Memory B cell (primary cell): ENCODE measurements around the gene NHERF2.

Source experiments
- ATAC-seq: fragments of 150-1000 bp; cut with Tn5 transposase; 2 replicates; pipeline ENCODE4 v1.10.0; 2021; ENCODE audit warnings: low read depth, mild to moderate bottlenecking, moderate library complexity
- DNase-seq, 2 donors: peaks; one replicate each; pipeline ENCODE4 v3.0.0; 2022; ENCODE audit warnings: low spot score in 2 of 2
- H3K27ac Mint-ChIP-seq: one replicate; pipeline ENCODE4 v1.8.0; 2022; ENCODE audit warnings: mild to moderate bottlenecking, moderate library complexity, mixed read lengths
- H3K27me3 Mint-ChIP-seq: one replicate; pipeline ENCODE4 v1.8.0; 2022; ENCODE audit warnings: mixed read lengths
- H3K36me3 Mint-ChIP-seq: one replicate; pipeline ENCODE4 v1.8.0; 2022; ENCODE audit warnings: mild to moderate bottlenecking, mixed read lengths
- H3K4me1 Mint-ChIP-seq: one replicate; pipeline ENCODE4 v1.8.0; 2022; ENCODE audit warnings: mixed read lengths
- H3K4me3 Mint-ChIP-seq: one replicate; pipeline ENCODE4 v1.8.0; 2022; ENCODE audit warnings: mild to moderate bottlenecking, moderate library complexity, mixed read lengths
- H3K9me3 Mint-ChIP-seq: one replicate; pipeline ENCODE4 v1.8.0; 2022; ENCODE audit warnings: mixed read lengths

NHERF2 gene

DNA sequence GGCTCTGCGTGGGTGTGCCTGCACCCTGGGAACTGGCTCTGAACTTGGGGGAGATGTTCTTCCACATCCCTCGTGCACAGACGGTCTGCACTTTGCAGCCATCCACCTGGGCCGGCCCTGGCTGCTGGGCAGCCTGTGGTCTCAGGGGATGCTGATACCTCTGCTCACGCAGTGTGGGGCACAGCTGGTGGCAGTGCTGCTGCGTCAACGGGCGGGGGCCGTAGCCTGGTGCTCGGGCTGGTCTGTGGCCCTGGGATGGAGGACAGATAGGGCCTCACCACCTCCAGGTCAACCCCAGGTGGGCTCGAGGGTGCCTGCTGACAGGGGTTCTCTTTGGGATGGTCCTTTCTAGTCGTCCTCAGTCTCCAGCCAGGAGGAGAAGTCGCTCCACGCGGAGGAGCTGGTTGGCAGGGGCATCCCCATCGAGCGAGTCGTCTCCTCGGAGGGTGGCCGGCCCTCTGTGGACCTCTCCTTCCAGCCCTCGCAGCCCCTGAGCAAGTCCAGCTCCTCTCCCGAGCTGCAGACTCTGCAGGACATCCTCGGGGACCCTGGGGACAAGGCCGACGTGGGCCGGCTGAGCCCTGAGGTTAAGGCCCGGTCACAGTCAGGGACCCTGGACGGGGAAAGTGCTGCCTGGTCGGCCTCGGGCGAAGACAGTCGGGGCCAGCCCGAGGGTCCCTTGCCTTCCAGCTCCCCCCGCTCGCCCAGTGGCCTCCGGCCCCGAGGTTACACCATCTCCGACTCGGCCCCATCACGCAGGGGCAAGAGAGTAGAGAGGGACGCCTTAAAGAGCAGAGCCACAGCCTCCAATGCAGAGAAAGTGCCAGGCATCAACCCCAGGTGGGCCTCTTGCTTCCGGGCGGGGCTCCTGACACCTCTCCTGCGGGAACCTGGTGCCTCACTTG, 57.4 kb downstream of the NHERF2 start:
- H3K36me3 Mint-ChIP-seq, result peaks cover 6% of the 10 kb centered on the region
- DNase-seq (no peak), ATAC-seq (no peak)

DNA sequence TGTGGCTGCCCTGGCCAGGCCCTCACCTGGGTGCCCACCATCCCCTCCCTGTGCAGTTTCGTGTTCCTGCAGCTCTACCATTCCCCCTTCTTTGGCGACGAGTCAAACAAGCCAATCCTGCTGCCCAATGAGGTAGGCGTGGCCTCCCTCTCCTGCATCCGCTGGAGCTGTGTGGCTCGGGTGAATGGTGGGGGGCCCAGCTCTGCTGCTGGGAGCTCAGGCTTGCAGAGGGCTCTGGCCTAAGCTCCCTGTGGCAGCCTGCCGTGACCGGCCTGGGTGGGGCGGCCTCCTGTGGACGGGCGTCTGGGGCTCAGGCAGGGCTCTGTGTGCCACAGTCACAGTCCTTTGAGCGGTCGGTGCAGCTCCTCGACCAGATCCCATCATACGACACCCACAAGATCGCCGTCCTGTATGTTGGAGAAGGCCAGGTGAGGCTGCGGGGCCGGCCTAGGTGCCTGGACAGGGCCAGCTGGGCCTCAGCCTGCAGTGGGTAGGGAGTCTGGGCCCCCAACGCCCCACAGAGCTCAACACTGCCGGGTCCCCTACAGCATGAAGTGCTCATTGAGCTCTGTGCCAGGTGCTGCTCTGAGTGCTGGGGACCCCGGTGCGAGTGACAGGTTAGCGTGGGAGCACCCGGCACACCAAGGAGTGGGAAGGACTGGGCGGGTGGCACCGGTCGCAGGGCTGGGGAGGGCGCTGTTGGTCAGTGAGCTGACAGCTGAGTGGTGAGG, 58.4 kb downstream of the NHERF2 start:
- no peak for ATAC-seq
- no peak overlapping the region for H3K4me3 Mint-ChIP-seq

More for the DNA sequence above, 57.4 kb downstream of the NHERF2 start:
- no peak overlapping the region for H3K4me3 Mint-ChIP-seq
- no peak overlapping the region for H3K27ac Mint-ChIP-seq
- H3K4me1 Mint-ChIP-seq, result peaks cover 6% of the 10 kb centered on the region
- no peaks in the 10 kb centered on the region for H3K9me3 Mint-ChIP-seq
- H3K27me3 Mint-ChIP-seq, result no peaks in the 10 kb centered on the region

GRCh38 chr16:2085669-2086068, 59.0 kb downstream of the NHERF2 start:
- ATAC-seq, result no peak
- DNase-seq, result no peak
- H3K27me3 Mint-ChIP-seq, result no peaks in the 10 kb centered on the region
- no peak overlapping the region for H3K4me3 Mint-ChIP-seq
- H3K9me3 Mint-ChIP-seq, result no peaks in the 10 kb centered on the region
- peak overlapping the region; percentile 31 for H3K27ac Mint-ChIP-seq
- H3K4me1 Mint-ChIP-seq, result peaks cover 6% of the 10 kb centered on the region
- H3K36me3 Mint-ChIP-seq, result peaks cover 7% of the 10 kb centered on the region

More for the DNA sequence above, 58.4 kb downstream of the NHERF2 start:
- Mint-ChIP-seq H3K9me3 (no peaks in the 10 kb centered on the region), H3K36me3 (peaks cover 7% of the 10 kb centered on the region), H3K27ac (peak overlapping the region; percentile 47), H3K4me1 (peaks cover 6% of the 10 kb centered on the region), H3K27me3 (no peaks in the 10 kb centered on the region)
- no peak for DNase-seq

DNA sequence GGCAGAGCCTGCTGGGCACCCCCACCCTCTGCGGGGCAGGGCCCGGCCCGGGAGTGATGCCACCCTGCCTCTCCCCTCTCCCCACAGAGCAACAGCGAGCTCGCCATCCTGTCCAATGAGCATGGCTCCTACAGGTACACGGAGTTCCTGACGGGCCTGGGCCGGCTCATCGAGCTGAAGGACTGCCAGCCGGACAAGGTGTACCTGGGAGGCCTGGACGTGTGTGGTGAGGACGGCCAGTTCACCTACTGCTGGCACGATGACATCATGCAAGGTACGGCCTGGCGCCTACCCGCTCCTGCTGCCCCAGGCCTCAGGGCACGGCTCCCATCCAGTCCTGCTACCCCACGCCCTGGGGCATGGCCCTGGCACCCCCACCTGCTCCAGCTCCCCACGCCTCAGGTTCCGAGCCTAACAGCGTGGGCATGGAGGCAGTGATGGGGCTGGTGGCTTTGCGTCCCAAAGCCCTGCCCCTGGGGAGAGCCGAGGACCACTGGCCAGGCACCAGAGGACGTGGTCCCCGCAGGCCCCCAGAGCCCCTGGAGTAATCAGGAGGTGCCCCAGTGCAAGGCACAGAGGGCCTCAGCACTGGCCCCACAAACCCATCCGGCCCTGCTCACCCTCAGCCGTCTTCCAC, 59.5 kb downstream of the NHERF2 start:
- H3K27me3 Mint-ChIP-seq, result no peaks in the 10 kb centered on the region
- H3K9me3 Mint-ChIP-seq, result no peaks in the 10 kb centered on the region
- H3K36me3 Mint-ChIP-seq, result peaks cover 7% of the 10 kb centered on the region
- ATAC-seq, result no peak
- H3K4me3 Mint-ChIP-seq, result no peak overlapping the region
- DNase-seq, result no peak
- peak overlapping the region; percentile 31 for H3K27ac Mint-ChIP-seq
- peaks cover 6% of the 10 kb centered on the region for H3K4me1 Mint-ChIP-seq

GRCh38 chr16:2086812-2087747, 60.4 kb downstream of the NHERF2 start:
- ATAC-seq, result peak; percentile 60
- peak overlapping the region; percentile 1 for H3K4me3 Mint-ChIP-seq
- H3K9me3 Mint-ChIP-seq, result no peaks in the 10 kb centered on the region
- H3K4me1 Mint-ChIP-seq, result peaks cover 6% of the 10 kb centered on the region
- H3K27ac Mint-ChIP-seq, result peak overlapping the region; percentile 84
- H3K27me3 Mint-ChIP-seq, result no peaks in the 10 kb centered on the region
- peaks cover 7% of the 10 kb centered on the region for H3K36me3 Mint-ChIP-seq
- DNase-seq, result peak; percentile 21 to 45

GRCh38 chr16:2087748-2088631, 61.3 kb downstream of the NHERF2 start:
- Mint-ChIP-seq H3K36me3 (peaks cover 5% of the 10 kb centered on the region), H3K27ac (peak overlapping the region; percentile 84)
- no peak for ATAC-seq

More at GRCh38 chr16:2087748-2088631, 61.3 kb downstream of the NHERF2 start:
- no peaks in the 10 kb centered on the region for H3K27me3 Mint-ChIP-seq
- H3K4me3 Mint-ChIP-seq, result no peak overlapping the region
- H3K4me1 Mint-ChIP-seq, result peaks cover 6% of the 10 kb centered on the region
- DNase-seq, result no peak
- H3K9me3 Mint-ChIP-seq, result no peaks in the 10 kb centered on the region
